Caco-2 (cell line): ENCODE measurements around the gene TTC21B. TPM values are rescaled to one million over a fixed set of nuclear protein-coding genes. Genes with fewer than 3 reads are reported as not detected.

Experiments used
- BruUV-seq: library from RNA; stranded (reverse); fragments of 400-500 nt; replicated peaks from 2 replicates; lab custom pipeline; 2021; lab: Mats Ljungman, UMichigan
- CTCF ChIA-PET: fragments of 300-600 bp; sonication (Branson Sonifier 250); formaldehyde crosslinking; loops from one replicate; lab custom pipeline; 2022; ENCODE audit warnings: antibody characterized with exemption; lab: Charles Lee
- POLR2A ChIA-PET: fragments of 300-600 bp; sonication (Branson Sonifier 250); formaldehyde crosslinking; loops from one replicate; lab custom pipeline; 2022; ENCODE audit warnings: antibody characterized with exemption; lab: Charles Lee
- DNase-seq, 2 experiments: peaks; one replicate each; pipeline versions ENCODE4 v3.0.0 to v3.0.0-alpha.2; 2020 to 2022
- H3K27me3 ChIP-seq: replicated peaks from 2 replicates; pipeline ENCODE4 v1.6.0; 2011; ENCODE audit warnings: low read length; ENCODE audit not compliant: control insufficient read depth, insufficient read depth
- H3K36me3 ChIP-seq: 2 replicates; pipeline ENCODE4 v1.5.1; 2011; ENCODE audit warnings: low read length; ENCODE audit not compliant: control insufficient read depth, insufficient read depth
- H3K4me1 ChIP-seq: fragments of 250-450 bp; sonication (Bioruptor Pico); 2 replicates; pipeline ENCODE4 v1.5.1; 2020; ENCODE audit warnings: mild to moderate bottlenecking
- H3K4me3 ChIP-seq: 2 replicates; pipeline ENCODE4 v1.5.1; 2011; ENCODE audit warnings: low read depth, mild to moderate bottlenecking, control low read depth, low read length
- H3K9me3 ChIP-seq: fragments of 250-450 bp; sonication (Bioruptor Pico); 2 replicates; pipeline ENCODE4 v1.5.1; 2020; ENCODE audit warnings: mild to moderate bottlenecking, moderate library complexity
- H3K27ac Mint-ChIP-seq: one replicate; pipeline ENCODE4 v1.8.0; 2022; ENCODE audit warnings: mixed read lengths; ENCODE audit not compliant: unreplicated experiment
- H3K27me3 Mint-ChIP-seq: one replicate; pipeline ENCODE4 v1.8.0; 2022; ENCODE audit warnings: mixed read lengths; ENCODE audit not compliant: insufficient read depth, unreplicated experiment
- H3K36me3 Mint-ChIP-seq: one replicate; pipeline ENCODE4 v1.8.0; 2022; ENCODE audit warnings: mild to moderate bottlenecking, mixed read lengths; ENCODE audit not compliant: insufficient read depth, unreplicated experiment
- H3K4me1 Mint-ChIP-seq: one replicate; pipeline ENCODE4 v1.8.0; 2022; ENCODE audit warnings: low read depth, mixed read lengths; ENCODE audit not compliant: unreplicated experiment
- H3K4me3 Mint-ChIP-seq: one replicate; pipeline ENCODE4 v1.8.0; 2022; ENCODE audit warnings: mild to moderate bottlenecking, moderate library complexity, mixed read lengths; ENCODE audit not compliant: unreplicated experiment
- H3K9me3 Mint-ChIP-seq: one replicate; pipeline ENCODE4 v1.8.0; 2022; ENCODE audit warnings: mixed read lengths; ENCODE audit not compliant: unreplicated experiment
- CTCF ChIP-seq, 2 experiments: fragments of 200-600 bp in 1 of 2; IDR thresholded peaks; 1 replicate in 1 of 2; 2 replicates in 1 of 2; pipeline versions ENCODE4 v1.5.1 to v1.8.0; 2011 to 2022; ENCODE audit warnings: antibody characterized with exemption in 1 of 2, control low read depth in 1 of 2, inconsistent platforms in 1 of 2, low read depth in 1 of 2, low read length in 1 of 2, mild to moderate bottlenecking in 1 of 2, moderate library complexity in 1 of 2; ENCODE audit not compliant: insufficient read depth in 1 of 2, severe bottlenecking in 1 of 2, unreplicated experiment in 1 of 2
- intact Hi-C: fragments of 100-400 bp; cut with micrococcal nuclease; formaldehyde crosslinking; loops from one replicate; pipeline ENCODE4 v1.10.0; 2022; ENCODE audit not compliant: unreplicated experiment
- total RNA-seq: library from RNA; stranded (reverse); gene quantifications from 2 replicates; pipeline ENCODE4 v1.2.3, GENCODE V29; 2022

The TTC21B gene
- total RNA-seq, 1 experiment from 2014 or later, result 14.2 TPM

GRCh38 chr2:165952085-165952484, 1.5 kb downstream of the TTC21B start:
- POLR2A ChIA-PET, result no interaction called here
- Mint-ChIP-seq H3K4me1 (peaks cover 7% of the 10 kb centered on the region), H3K4me3 (no peak overlapping the region), H3K27ac (no peak overlapping the region), H3K27me3 (no peaks in the 10 kb centered on the region), H3K36me3 (no peaks in the 10 kb centered on the region), H3K9me3 (no peaks in the 10 kb centered on the region)
- no peak for DNase-seq
- intact Hi-C loops, result no loop called here
- Histone ChIP-seq H3K4me3 (no peak overlapping the region; the same call in 1 of the 2 replicates), H3K4me1 (peaks cover 15% of the 10 kb centered on the region), H3K36me3 (no peaks in the 10 kb centered on the region), H3K9me3 (no peaks in the 10 kb centered on the region), H3K27me3 (no peaks in the 10 kb centered on the region)
- BruUV-seq, result no TSS peak
- CTCF ChIA-PET, result no interaction called here
- no peak for TF ChIP-seq CTCF (IDR thresholded peaks at IDR 0.05; ENCODE audit: insufficient read depth in 1 of 2, low read depth in 1 of 2, low read length in 1 of 2, severe bottlenecking in 1 of 2, unreplicated experiment in 1 of 2)

- no TSS peak for BruUV-seq
- POLR2A ChIA-PET, result no interaction called here
- Mint-ChIP-seq H3K4me3 (no peak overlapping the region), H3K9me3 (no peaks in the 10 kb centered on the region), H3K27me3 (no peaks in the 10 kb centered on the region), H3K27ac (no peak overlapping the region), H3K4me1 (peaks cover 4% of the 10 kb centered on the region), H3K36me3 (no peaks in the 10 kb centered on the region)
- H3K9me3 ChIP-seq, result no peaks in the 10 kb centered on the region
- CTCF ChIA-PET, result no interaction called here
- no peak for TF ChIP-seq CTCF (IDR thresholded peaks at IDR 0.05; ENCODE audit: insufficient read depth in 1 of 2, low read depth in 1 of 2, low read length in 1 of 2, severe bottlenecking in 1 of 2, unreplicated experiment in 1 of 2)
- no peaks in the 10 kb centered on the region for H3K36me3 ChIP-seq
- no peak overlapping the region for H3K4me3 ChIP-seq
- intact Hi-C loops, result no loop called here
- H3K4me1 ChIP-seq, result peaks cover 15% of the 10 kb centered on the region
- peak in 1 of 2 experiments; percentile 5 for DNase-seq
- no peaks in the 10 kb centered on the region for H3K27me3 ChIP-seq
Observed at GRCh38 chr2:165950438-165950837, 3.1 kb downstream of the TTC21B start.

GRCh38 chr2:165941827-165942226, 11.7 kb downstream of the TTC21B start:
- Mint-ChIP-seq H3K9me3 (no peaks in the 10 kb centered on the region), H3K27ac (no peak overlapping the region), H3K36me3 (peaks cover 7% of the 10 kb centered on the region), H3K27me3 (no peaks in the 10 kb centered on the region), H3K4me3 (no peak overlapping the region), H3K4me1 (peaks cover 10% of the 10 kb centered on the region)
- ChIA-PET POLR2A (no interaction called here), CTCF (interaction anchor here (1.1 kb wide), 1 partner anchor 12 kb away, joined by 3 read pairs; the partner anchor contains the start of gene TTC21B)
- no TSS peak for BruUV-seq
- intact Hi-C loops, result no loop called here
- Histone ChIP-seq H3K36me3 (no peaks in the 10 kb centered on the region), H3K4me1 (peaks cover 11% of the 10 kb centered on the region), H3K4me3 (no peak overlapping the region), H3K27me3 (no peaks in the 10 kb centered on the region), H3K9me3 (no peaks in the 10 kb centered on the region)
- no peak for TF ChIP-seq CTCF (IDR thresholded peaks at IDR 0.05; ENCODE audit: insufficient read depth in 1 of 2, low read depth in 1 of 2, low read length in 1 of 2, severe bottlenecking in 1 of 2, unreplicated experiment in 1 of 2)
- DNase-seq, result no peak
